ENCODE data around the gene GDAP1L1.

The GDAP1L1 gene

DNA sequence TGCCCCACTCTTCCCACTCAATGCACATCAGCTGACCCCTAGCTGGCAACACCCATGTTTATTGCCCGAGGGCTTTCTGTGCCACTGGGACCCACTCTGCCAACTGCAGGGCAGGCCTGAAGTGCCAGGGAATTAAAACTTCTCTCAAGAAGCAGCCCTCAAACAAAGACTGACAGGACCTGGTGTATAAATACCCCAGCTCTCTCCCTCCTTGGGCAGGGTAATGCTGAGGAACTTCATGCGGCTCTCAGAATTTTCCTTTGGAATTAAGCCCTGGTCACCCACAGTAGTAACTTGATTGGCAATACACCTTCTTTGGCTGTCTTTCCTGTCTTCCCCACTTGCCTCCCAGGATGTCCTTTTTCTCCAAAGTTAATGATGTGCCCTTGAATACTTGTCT is 5.3 kb upstream of the GDAP1L1 start:
- Histone ChIP-seq H3K9ac (ENCODE audit: low read length) (no peak overlapping the region), H3K9me3 (ENCODE audit: control insufficient read depth, low read length) (no peaks in the 10 kb centered on the region), H3K4me1 (ENCODE audit: control insufficient read depth, insufficient read depth, low read length) (no peaks in the 10 kb centered on the region), H3K36me3 (ENCODE audit: control insufficient read depth, insufficient read depth, low read length) (no peaks in the 10 kb centered on the region), H3K27me3 (ENCODE audit: control insufficient read depth, insufficient read depth, low read length) (peaks cover 4% of the 10 kb centered on the region), H3K4me3 (ENCODE audit: low read length) (no peak overlapping the region)

GRCh38 chr20:44245977-44246376 is 1.1 kb upstream of the GDAP1L1 start:
- H3K27me3 ChIP-seq (ENCODE audit: control insufficient read depth, insufficient read depth, low read length) = peaks cover 15% of the 10 kb centered on the region
- no peaks in the 10 kb centered on the region for H3K9me3 ChIP-seq (ENCODE audit: control insufficient read depth, low read length)
- H3K36me3 ChIP-seq (ENCODE audit: control insufficient read depth, insufficient read depth, low read length) = no peaks in the 10 kb centered on the region
- no peaks in the 10 kb centered on the region for H3K4me1 ChIP-seq (ENCODE audit: control insufficient read depth, insufficient read depth, low read length)
- H3K9ac ChIP-seq (ENCODE audit: low read length) = no peak overlapping the region
- H3K4me3 ChIP-seq (ENCODE audit: low read length) = no peak overlapping the region

DNA sequence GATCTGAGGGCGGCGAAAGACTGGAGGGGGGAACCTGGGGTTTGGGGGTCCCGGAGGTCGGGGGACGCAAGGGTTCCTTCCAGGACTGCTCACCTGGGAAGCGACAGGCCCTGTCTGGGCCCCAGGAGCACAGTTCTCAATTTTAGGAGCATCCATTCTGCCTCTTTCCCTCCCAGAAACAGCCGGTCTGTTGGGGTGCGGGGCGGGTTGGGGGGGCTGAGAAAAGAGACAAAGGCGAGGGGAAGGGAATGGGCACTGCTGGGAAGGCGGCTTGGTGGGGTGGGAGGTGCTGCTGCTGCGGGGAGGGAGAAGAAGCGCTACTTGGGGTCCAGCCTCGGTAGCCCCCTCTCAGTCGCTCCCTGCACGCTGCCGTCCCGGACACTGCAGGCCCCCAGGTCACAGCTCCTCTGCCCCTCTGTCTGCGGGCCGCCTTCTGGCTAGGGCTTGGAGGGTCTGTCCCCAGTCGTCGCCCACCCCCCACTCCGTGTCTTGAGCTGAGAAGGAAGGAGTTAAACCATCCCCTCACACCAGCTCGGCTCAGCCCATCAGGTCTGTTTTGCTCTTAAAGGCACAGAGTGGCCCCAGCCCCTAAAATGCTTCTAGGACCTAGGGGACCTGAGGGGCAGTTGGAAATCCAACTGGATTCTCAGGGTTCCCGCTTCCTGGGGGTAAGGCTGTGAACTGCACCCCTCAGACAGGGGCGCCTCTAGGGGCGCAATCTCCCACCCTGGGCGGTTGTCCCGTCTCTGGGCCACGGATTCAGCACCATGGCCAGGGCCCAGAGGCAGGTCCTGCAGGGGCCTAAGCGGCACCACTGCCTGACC is 690 bp downstream of the GDAP1L1 start:
- Histone ChIP-seq H3K4me3 (ENCODE audit: low read length) (no peak overlapping the region), H3K9ac (ENCODE audit: low read length) (no peak overlapping the region), H3K4me1 (ENCODE audit: control insufficient read depth, insufficient read depth, low read length) (no peaks in the 10 kb centered on the region), H3K36me3 (ENCODE audit: control insufficient read depth, insufficient read depth, low read length) (no peaks in the 10 kb centered on the region), H3K9me3 (ENCODE audit: control insufficient read depth, low read length) (no peaks in the 10 kb centered on the region), H3K27me3 (ENCODE audit: control insufficient read depth, insufficient read depth, low read length) (peaks cover 15% of the 10 kb centered on the region)

DNA sequence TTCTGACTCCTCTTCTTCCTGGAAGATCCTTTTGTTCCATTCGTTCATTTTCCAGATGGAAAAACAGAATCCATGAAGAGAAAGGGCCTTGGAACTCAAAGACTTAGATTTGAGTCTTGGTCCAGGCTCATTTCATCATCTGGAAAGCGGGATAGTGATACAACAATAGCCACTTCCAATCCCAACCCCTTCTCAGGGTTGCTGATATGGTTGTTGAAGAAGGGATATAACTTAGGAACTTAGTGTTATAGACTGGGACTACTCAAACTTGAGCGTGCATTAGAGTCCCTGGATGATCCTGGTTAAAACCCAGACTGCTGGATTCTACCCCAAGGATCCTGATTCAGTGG is 1.3 kb downstream of the GDAP1L1 start:
- H3K4me1 ChIP-seq (ENCODE audit: control insufficient read depth, insufficient read depth, low read length) = no peaks in the 10 kb centered on the region
- H3K36me3 ChIP-seq (ENCODE audit: control insufficient read depth, insufficient read depth, low read length) = no peaks in the 10 kb centered on the region
- H3K9me3 ChIP-seq (ENCODE audit: control insufficient read depth, low read length) = no peaks in the 10 kb centered on the region
- H3K4me3 ChIP-seq (ENCODE audit: low read length) = no peak overlapping the region
- peaks cover 15% of the 10 kb centered on the region for H3K27me3 ChIP-seq (ENCODE audit: control insufficient read depth, insufficient read depth, low read length)
- H3K9ac ChIP-seq (ENCODE audit: low read length) = no peak overlapping the region

- H3K36me3 ChIP-seq (ENCODE audit: control insufficient read depth, insufficient read depth, low read length) = no peaks in the 10 kb centered on the region
- peaks cover 15% of the 10 kb centered on the region for H3K27me3 ChIP-seq (ENCODE audit: control insufficient read depth, insufficient read depth, low read length)
- H3K4me1 ChIP-seq (ENCODE audit: control insufficient read depth, insufficient read depth, low read length) = no peaks in the 10 kb centered on the region
- H3K9me3 ChIP-seq (ENCODE audit: control insufficient read depth, low read length) = no peaks in the 10 kb centered on the region
- H3K9ac ChIP-seq (ENCODE audit: low read length) = no peak overlapping the region
- H3K4me3 ChIP-seq (ENCODE audit: low read length) = no peak overlapping the region
Observed at GRCh38 chr20:44251284-44251683, 4.2 kb downstream of the GDAP1L1 start.

GRCh38 chr20:44253528-44253927 is 6.4 kb downstream of the GDAP1L1 start:
- Histone ChIP-seq H3K4me3 (ENCODE audit: low read length) (no peak overlapping the region), H3K4me1 (ENCODE audit: control insufficient read depth, insufficient read depth, low read length) (no peaks in the 10 kb centered on the region), H3K36me3 (ENCODE audit: control insufficient read depth, insufficient read depth, low read length) (no peaks in the 10 kb centered on the region), H3K27me3 (ENCODE audit: control insufficient read depth, insufficient read depth, low read length) (peaks cover 2% of the 10 kb centered on the region), H3K9me3 (ENCODE audit: control insufficient read depth, low read length) (no peaks in the 10 kb centered on the region), H3K9ac (ENCODE audit: low read length) (no peak overlapping the region)

- H3K9me3 ChIP-seq (ENCODE audit: control insufficient read depth, low read length) = no peaks in the 10 kb centered on the region
- H3K9ac ChIP-seq (ENCODE audit: low read length) = no peak overlapping the region
- H3K36me3 ChIP-seq (ENCODE audit: control insufficient read depth, insufficient read depth, low read length) = no peaks in the 10 kb centered on the region
- H3K4me1 ChIP-seq (ENCODE audit: control insufficient read depth, insufficient read depth, low read length) = no peaks in the 10 kb centered on the region
- no peak overlapping the region for H3K4me3 ChIP-seq (ENCODE audit: low read length)
- H3K27me3 ChIP-seq (ENCODE audit: control insufficient read depth, insufficient read depth, low read length) = no peaks in the 10 kb centered on the region
Observed at GRCh38 chr20:44254073-44254472, 7.0 kb downstream of the GDAP1L1 start.

DNA sequence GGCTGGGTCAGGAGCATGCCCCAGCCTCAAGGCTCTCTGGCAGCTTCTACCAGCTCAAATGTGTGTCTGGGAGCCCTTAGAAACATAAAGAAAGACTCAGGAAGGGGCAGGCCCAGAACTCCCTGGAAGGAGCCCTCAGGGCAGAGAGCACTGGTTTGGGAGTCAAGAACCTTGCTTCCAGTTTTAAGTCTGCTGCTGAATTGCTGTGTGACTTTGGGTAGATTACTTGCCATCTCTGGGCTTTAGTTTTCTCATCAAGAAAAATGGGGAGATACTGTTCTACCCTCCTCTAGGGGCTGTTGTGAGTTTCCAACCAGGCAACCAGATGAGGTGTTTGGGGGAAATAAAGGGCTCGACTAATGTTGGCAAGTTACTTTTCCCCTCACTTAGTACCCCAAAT is 8.8 kb downstream of the GDAP1L1 start:
- H3K4me1 ChIP-seq (ENCODE audit: control insufficient read depth, insufficient read depth, low read length) = no peaks in the 10 kb centered on the region
- H3K27me3 ChIP-seq (ENCODE audit: control insufficient read depth, insufficient read depth, low read length) = no peaks in the 10 kb centered on the region
- H3K9ac ChIP-seq (ENCODE audit: low read length) = no peak overlapping the region
- H3K4me3 ChIP-seq (ENCODE audit: low read length) = no peak overlapping the region
- no peaks in the 10 kb centered on the region for H3K9me3 ChIP-seq (ENCODE audit: control insufficient read depth, low read length)
- H3K36me3 ChIP-seq (ENCODE audit: control insufficient read depth, insufficient read depth, low read length) = no peaks in the 10 kb centered on the region

DNA sequence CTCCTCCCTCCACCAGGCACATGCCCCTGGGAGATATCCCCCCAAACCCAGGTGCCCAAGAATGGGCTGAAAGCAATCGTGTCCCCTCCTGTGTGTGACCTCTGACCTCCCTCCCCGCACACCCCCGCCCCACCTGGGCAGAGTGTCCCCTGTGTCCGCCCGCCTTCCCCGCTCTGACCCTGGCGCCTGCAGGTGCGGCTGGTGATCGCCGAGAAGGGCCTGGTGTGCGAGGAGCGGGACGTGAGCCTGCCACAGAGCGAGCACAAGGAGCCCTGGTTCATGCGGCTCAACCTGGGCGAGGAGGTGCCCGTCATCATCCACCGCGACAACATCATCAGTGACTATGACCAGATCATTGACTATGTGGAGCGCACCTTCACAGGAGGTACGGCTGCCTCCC is 9.9 kb downstream of the GDAP1L1 start:
- H3K9ac ChIP-seq (ENCODE audit: low read length) = no peak overlapping the region
- peaks cover 3% of the 10 kb centered on the region for H3K4me1 ChIP-seq (ENCODE audit: control insufficient read depth, insufficient read depth, low read length)
- H3K9me3 ChIP-seq (ENCODE audit: control insufficient read depth, low read length) = no peaks in the 10 kb centered on the region
- no peaks in the 10 kb centered on the region for H3K36me3 ChIP-seq (ENCODE audit: control insufficient read depth, insufficient read depth, low read length)
- H3K27me3 ChIP-seq (ENCODE audit: control insufficient read depth, insufficient read depth, low read length) = no peaks in the 10 kb centered on the region
- H3K4me3 ChIP-seq (ENCODE audit: low read length) = no peak overlapping the region

DNA sequence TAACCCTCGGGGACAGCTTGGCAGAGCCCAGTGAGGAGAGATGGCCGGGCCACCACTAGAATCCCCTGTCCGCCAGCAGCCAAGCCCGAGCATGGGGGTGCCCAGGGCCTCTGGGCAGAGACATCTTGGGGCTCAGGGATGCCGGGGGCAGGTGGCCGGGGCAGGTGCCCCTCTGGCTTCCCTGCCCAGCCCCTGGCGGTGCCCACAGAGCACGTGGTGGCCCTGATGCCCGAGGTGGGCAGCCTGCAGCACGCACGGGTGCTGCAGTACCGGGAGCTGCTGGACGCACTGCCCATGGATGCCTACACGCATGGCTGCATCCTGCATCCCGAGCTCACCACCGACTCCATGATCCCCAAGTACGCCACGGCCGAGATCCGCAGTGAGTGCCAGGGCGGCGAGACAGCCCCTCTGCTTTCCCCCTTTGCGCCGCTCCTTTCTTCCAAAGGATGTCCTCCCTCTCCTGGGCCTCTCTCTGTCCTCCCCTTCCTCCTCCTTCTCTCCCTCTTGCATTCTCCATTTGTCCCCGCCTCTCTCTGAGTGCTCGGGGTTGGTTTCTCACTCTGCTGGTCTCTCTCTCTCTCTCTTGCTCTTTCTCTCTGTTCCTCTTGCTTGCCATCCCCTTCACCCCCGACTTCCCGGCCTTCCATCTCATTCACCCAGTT is 11.2 kb downstream of the GDAP1L1 start:
- Histone ChIP-seq H3K4me3 (ENCODE audit: low read length) (no peak overlapping the region), H3K27me3 (ENCODE audit: control insufficient read depth, insufficient read depth, low read length) (no peaks in the 10 kb centered on the region), H3K4me1 (ENCODE audit: control insufficient read depth, insufficient read depth, low read length) (peaks cover 3% of the 10 kb centered on the region), H3K9ac (ENCODE audit: low read length) (no peak overlapping the region), H3K36me3 (ENCODE audit: control insufficient read depth, insufficient read depth, low read length) (no peaks in the 10 kb centered on the region), H3K9me3 (ENCODE audit: control insufficient read depth, low read length) (no peaks in the 10 kb centered on the region)

GRCh38 chr20:44264287-44264686 is 17.2 kb downstream of the GDAP1L1 start:
- Histone ChIP-seq H3K4me1 (ENCODE audit: control insufficient read depth, insufficient read depth, low read length) (peaks cover 3% of the 10 kb centered on the region), H3K9ac (ENCODE audit: low read length) (no peak overlapping the region), H3K4me3 (ENCODE audit: low read length) (no peak overlapping the region), H3K36me3 (ENCODE audit: control insufficient read depth, insufficient read depth, low read length) (no peaks in the 10 kb centered on the region), H3K27me3 (ENCODE audit: control insufficient read depth, insufficient read depth, low read length) (no peaks in the 10 kb centered on the region), H3K9me3 (ENCODE audit: control insufficient read depth, low read length) (no peaks in the 10 kb centered on the region)

DNA sequence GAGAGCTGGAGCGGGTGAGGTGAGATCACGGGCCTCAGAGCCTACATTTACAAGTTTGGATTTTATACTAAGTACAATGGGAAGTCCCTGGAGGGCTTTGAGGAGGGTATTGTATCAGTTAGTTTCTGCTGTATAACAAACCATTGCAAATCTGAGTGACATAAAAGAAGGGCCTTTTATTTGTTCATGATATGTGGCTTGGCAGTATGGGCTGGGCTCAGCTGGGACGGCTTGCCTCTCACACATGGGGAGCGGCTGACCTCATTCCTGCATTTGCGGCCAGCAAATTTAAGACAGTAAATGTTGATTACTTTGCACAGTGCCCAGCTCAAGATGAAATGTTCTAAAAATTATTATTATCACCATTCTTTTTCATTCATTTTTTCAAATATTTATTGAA is 21.7 kb downstream of the GDAP1L1 start:
- Histone ChIP-seq H3K9me3 (ENCODE audit: control insufficient read depth, low read length) (no peaks in the 10 kb centered on the region), H3K9ac (ENCODE audit: low read length) (no peak overlapping the region), H3K4me3 (ENCODE audit: low read length) (no peak overlapping the region), H3K27me3 (ENCODE audit: control insufficient read depth, insufficient read depth, low read length) (no peaks in the 10 kb centered on the region), H3K4me1 (ENCODE audit: control insufficient read depth, insufficient read depth, low read length) (no peaks in the 10 kb centered on the region), H3K36me3 (ENCODE audit: control insufficient read depth, insufficient read depth, low read length) (no peaks in the 10 kb centered on the region)

Measured in mucosa of stomach (tissue), 1 donor.